ENCODE measurements around the gene OR6S1. TPM values are rescaled to one million over a fixed set of nuclear protein-coding genes. Genes with fewer than 3 reads are reported as not detected.
A peak's percentile ranks its signal among the peaks of the same experiment; 100 is the strongest.
"Not testable (repeated sequence)": the region's sequence is repeated elsewhere in the genome, so short reads cannot be mapped to it uniquely, and the experiment has no call there.

OR6S1 gene
- polyA plus RNA-seq, 1 donor from 2014 or later: not detected

DNA sequence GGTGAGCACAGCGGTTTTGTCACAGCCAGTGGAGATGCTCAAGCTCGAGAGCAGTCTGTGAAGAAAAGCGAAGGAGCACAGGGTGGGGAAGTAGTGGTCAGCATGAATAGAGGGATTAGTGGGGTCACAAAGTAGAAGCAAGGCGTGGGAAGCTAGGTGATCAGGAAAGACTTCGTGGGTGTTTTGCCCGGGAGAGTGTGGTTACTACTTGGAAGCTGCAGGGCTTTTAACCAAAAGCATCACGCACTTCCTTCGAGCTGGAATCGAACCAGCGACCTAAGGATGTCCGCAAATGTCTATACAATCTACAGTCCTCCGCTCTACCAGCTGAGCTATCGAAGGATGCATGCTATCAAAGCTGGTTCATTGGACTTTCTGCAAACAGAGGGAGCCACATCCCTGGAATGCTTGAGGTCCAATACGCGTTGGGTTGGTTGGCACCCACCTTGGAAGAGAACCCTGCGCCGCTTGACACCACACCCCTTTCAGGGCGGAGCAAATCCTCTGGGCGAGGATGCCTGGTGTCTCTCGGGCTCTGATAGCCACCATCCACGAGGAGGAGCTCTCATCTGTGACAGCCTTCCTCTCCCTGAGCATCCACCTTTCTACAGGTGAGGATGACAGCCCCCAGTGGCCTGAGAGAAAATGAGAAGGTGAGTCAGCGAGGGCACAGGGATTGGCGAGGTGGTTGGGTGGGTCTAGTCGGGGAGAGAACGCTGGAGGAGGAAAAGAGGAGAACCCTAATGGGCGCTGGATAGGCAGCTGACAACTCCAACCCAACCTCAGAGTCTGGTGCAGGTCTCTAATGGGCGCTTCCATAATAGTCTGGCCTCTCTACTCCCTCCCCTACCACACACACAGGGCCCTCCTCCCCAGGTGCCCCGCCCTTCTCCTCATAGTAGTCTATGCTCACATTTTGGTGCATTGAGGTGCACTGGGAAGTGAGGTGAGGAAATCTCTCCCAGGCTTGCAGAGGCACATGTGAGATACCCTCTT, 16.0 kb upstream of the OR6S1 start:
- Mint-ChIP-seq H3K4me1 (peaks cover 11 to 25% (median 20%) of the 10 kb centered on the region in 3 donors), H3K4me3 (no peak overlapping the region), H3K27ac (peak overlapping the region in 1 of 3 donors; percentile 33), H3K9me3 (no peaks in the 10 kb centered on the region), H3K27me3 (peaks cover 32% of the 10 kb centered on the region), H3K36me3 (peaks cover 3% of the 10 kb centered on the region)

DNA sequence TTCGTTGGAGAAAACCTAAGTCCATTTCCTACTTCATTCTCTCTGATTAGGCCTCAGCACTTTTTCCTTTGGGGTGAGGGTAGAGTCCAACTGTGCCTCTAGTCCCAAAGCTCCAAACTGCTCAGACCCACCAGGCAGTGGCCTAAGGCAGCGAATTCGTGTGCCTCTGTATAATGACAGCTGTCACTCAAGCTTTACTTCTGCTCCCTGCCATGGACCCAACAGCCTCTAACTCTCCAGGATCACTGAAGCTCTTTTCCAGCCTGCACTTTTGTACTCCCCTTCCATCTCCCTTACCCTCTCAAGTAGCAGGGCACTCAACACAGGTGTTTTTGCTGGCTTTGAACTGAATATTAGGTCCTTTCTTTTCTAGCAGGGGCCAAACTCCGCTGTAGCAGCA, 14.8 kb upstream of the OR6S1 start:
- Mint-ChIP-seq H3K9me3 (no peaks in the 10 kb centered on the region), H3K27me3 (peaks cover 35% of the 10 kb centered on the region), H3K36me3 (peaks cover 3% of the 10 kb centered on the region), H3K4me3 (no peak overlapping the region), H3K4me1 (peaks cover 8 to 23% (median 18%) of the 10 kb centered on the region in 3 donors), H3K27ac (peak overlapping the region in 2 of 3 donors; percentile 16 to 37)

GRCh38 chr14:20655851-20656250, 14.4 kb upstream of the OR6S1 start:
- H3K36me3 Mint-ChIP-seq: peaks cover 3% of the 10 kb centered on the region

GRCh38 chr14:20652996-20653975, 11.8 kb upstream of the OR6S1 start:
- Mint-ChIP-seq H3K9me3 (no peaks in the 10 kb centered on the region), H3K27me3 (peaks cover 37% of the 10 kb centered on the region), H3K36me3 (peaks cover 2% of the 10 kb centered on the region), H3K4me1 (peaks cover 7 to 18% (median 18%) of the 10 kb centered on the region in 3 donors), H3K27ac (peak overlapping the region in 2 of 3 donors; percentile 36 to 94), H3K4me3 (peak overlapping the region; percentile 47 to 74 (median 70))

More at GRCh38 chr14:20655851-20656250, 14.4 kb upstream of the OR6S1 start:
- Mint-ChIP-seq H3K27me3 (peaks cover 35% of the 10 kb centered on the region), H3K4me3 (no peak overlapping the region), H3K4me1 (peaks cover 7 to 23% (median 18%) of the 10 kb centered on the region in 3 donors), H3K27ac (no peak overlapping the region), H3K9me3 (no peaks in the 10 kb centered on the region)

- Mint-ChIP-seq H3K27ac (no peak overlapping the region), H3K36me3 (no peaks in the 10 kb centered on the region), H3K27me3 (peaks cover 36% of the 10 kb centered on the region), H3K4me1 (peaks cover 0 to 1% (median 0%) of the 10 kb centered on the region in 3 donors), H3K9me3 (no peaks in the 10 kb centered on the region), H3K4me3 (no peak overlapping the region)
Measured at GRCh38 chr14:20645481-20645880, 4.0 kb upstream of the OR6S1 start.

DNA sequence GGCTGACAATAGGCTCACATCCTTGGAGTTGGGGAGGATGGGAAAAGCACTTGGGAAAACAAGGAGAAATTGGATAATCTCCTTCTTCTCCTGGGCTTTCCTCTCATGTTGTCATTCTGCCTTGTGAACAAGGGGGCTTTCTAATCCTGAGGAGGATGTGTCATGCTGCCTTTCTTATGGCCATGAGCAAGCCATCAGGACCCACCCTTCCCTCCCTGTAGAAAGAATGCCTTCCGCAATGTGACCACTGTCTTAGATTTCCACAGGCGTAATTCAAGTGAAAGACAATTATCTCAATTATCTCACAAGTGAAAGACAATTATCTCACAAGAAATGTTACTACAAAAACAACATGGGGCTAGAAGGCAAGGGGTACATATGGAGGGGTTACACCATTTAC, 3.0 kb upstream of the OR6S1 start:
- Mint-ChIP-seq H3K9me3 (no peaks in the 10 kb centered on the region), H3K27ac (no peak overlapping the region), H3K36me3 (no peaks in the 10 kb centered on the region), H3K27me3 (peaks cover 36% of the 10 kb centered on the region), H3K4me1 (peaks cover 0 to 1% (median 0%) of the 10 kb centered on the region in 3 donors), H3K4me3 (no peak overlapping the region)

- not testable (repeated sequence) for H3K9me3 Mint-ChIP-seq, H3K36me3 Mint-ChIP-seq, H3K4me3 Mint-ChIP-seq, H3K4me1 Mint-ChIP-seq, H3K27ac Mint-ChIP-seq
- peaks cover 36% of the 10 kb centered on the region for H3K27me3 Mint-ChIP-seq
Measured at GRCh38 chr14:20642755-20643154, 1.3 kb upstream of the OR6S1 start.

- Mint-ChIP-seq H3K36me3 (no peaks in the 10 kb centered on the region), H3K4me1 (peaks cover 0 to 1% (median 0%) of the 10 kb centered on the region in 3 donors), H3K27ac (no peak overlapping the region), H3K27me3 (peaks cover 36% of the 10 kb centered on the region), H3K9me3 (no peaks in the 10 kb centered on the region), H3K4me3 (no peak overlapping the region)
Measured at GRCh38 chr14:20642182-20642581, 691 bp upstream of the OR6S1 start.

- H3K27ac Mint-ChIP-seq: peak overlapping the region; percentile 92 to 97 (median 94)
- H3K9me3 Mint-ChIP-seq: peaks cover 0 to 5% (median 0%) of the 10 kb centered on the region in 3 donors
- H3K4me3 Mint-ChIP-seq: peak overlapping the region; percentile 80 to 95 (median 84)
- peaks cover 45% of the 10 kb centered on the region for H3K27me3 Mint-ChIP-seq
- H3K36me3 Mint-ChIP-seq: no peaks in the 10 kb centered on the region
- H3K4me1 Mint-ChIP-seq: peaks cover 25 to 40% (median 37%) of the 10 kb centered on the region in 3 donors
Measured at GRCh38 chr14:20632831-20633691, 8.4 kb downstream of the OR6S1 start.

DNA sequence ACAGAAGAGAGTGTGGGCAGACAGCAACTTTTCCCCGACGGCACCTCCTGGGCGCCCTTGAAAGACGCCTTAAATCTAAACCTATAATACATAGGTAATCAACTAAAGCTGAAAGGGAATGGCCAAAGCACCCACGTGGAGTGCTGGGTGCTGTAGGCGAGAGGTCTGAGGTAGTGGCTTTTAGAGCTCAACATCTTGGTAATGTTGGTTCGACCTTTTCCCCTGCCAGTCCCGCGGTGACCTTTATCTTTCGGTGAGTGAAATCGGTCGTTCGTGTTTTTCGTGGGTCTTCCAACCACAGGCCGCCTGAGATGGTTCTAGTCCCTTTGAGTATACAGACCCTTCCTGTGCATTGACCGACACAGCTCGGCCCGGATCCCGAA, 9.1 kb downstream of the OR6S1 start:
- Mint-ChIP-seq H3K27ac (peak overlapping the region; percentile 92 to 97 (median 94)), H3K4me1 (peaks cover 27 to 46% (median 43%) of the 10 kb centered on the region in 3 donors), H3K9me3 (peaks cover 0 to 5% (median 0%) of the 10 kb centered on the region in 3 donors), H3K4me3 (peak overlapping the region; percentile 80 to 95 (median 84)), H3K36me3 (no peaks in the 10 kb centered on the region), H3K27me3 (peaks cover 52% of the 10 kb centered on the region)

DNA sequence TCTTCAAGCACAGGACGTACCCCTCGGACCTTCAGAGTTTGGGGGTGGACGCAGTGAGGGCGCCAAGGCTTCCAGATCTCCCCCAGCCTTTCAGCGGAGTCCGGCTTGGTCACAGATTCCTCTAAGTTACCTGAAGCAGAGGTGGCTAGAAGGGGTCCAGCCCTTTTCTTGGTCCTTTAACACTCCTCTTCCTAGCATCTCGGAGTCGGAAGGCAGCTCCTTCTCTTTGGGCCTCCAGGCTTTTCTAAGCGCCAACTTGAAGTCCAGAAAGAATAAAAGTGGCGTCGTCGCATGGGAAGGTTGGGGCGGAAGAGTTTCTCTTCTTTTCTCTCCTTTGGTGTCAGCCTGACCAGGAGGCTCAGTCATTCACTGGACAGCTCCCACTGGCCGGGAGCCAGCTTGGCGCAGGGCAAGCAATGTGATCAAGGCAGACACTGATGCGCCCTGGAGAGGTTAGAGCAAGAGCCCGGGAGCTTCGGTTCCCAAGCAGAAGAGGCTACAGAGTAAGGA, 9.6 kb downstream of the OR6S1 start:
- Mint-ChIP-seq H3K4me3 (peak overlapping the region; percentile 80 to 95 (median 84)), H3K9me3 (peaks cover 0 to 5% (median 0%) of the 10 kb centered on the region in 3 donors), H3K27me3 (peaks cover 53% of the 10 kb centered on the region), H3K4me1 (peaks cover 31 to 51% (median 47%) of the 10 kb centered on the region in 3 donors), H3K27ac (peak overlapping the region; percentile 88 to 97 (median 94)), H3K36me3 (no peaks in the 10 kb centered on the region)

GRCh38 chr14:20631023-20631879, 10.2 kb downstream of the OR6S1 start:
- Mint-ChIP-seq H3K27me3 (peaks cover 53% of the 10 kb centered on the region), H3K27ac (peak overlapping the region; percentile 93 to 97 (median 94)), H3K9me3 (peaks cover 0 to 5% (median 0%) of the 10 kb centered on the region in 3 donors), H3K4me1 (peaks cover 34 to 55% (median 52%) of the 10 kb centered on the region in 3 donors), H3K36me3 (no peaks in the 10 kb centered on the region), H3K4me3 (peak overlapping the region; percentile 81 to 95 (median 89))
